Skeletal muscle satellite cell (primary cell): Measurements from ENCODE around the gene UACA.
"Not testable (repeated sequence)": the region's sequence is repeated elsewhere in the genome, so short reads cannot be mapped to it uniquely, and the experiment has no call there.

Source experiments
- H3K27me3 ChIP-seq: 2 replicates; pipeline ENCODE4 v1.7.0; 2013; ENCODE audit warnings: low read length; ENCODE audit not compliant: control insufficient read depth, insufficient read depth
- H3K36me3 ChIP-seq: 2 replicates; pipeline ENCODE4 v1.7.0; 2013; ENCODE audit warnings: mild to moderate bottlenecking, control low read depth, low read length; ENCODE audit not compliant: insufficient read depth
- H3K4me1 ChIP-seq: 2 replicates; pipeline ENCODE4 v1.7.0; 2013; ENCODE audit warnings: low read length; ENCODE audit not compliant: control insufficient read depth, insufficient read depth
- H3K4me2 ChIP-seq: 2 replicates; pipeline ENCODE4 v1.7.0; 2013; ENCODE audit warnings: mild to moderate bottlenecking, low read length
- H3K4me3 ChIP-seq: 2 replicates; pipeline ENCODE4 v1.7.0; 2013; ENCODE audit warnings: low read length
- H3K9ac ChIP-seq: 2 replicates; pipeline ENCODE4 v1.7.0; 2013; ENCODE audit warnings: mild to moderate bottlenecking, low read depth, low read length, moderate library complexity
- H3K9me3 ChIP-seq: replicated peaks from 2 replicates; pipeline ENCODE4 v1.7.0; 2013; ENCODE audit warnings: mild to moderate bottlenecking, control low read depth, low read length

UACA gene

GRCh38 chr15:70679919-70680231 lies 83.5 kb downstream of the UACA start:
- no peak overlapping the region for H3K9ac ChIP-seq
- no peak overlapping the region for H3K4me2 ChIP-seq
- H3K4me1 ChIP-seq: no peaks in the 10 kb centered on the region
- peaks cover 81% of the 10 kb centered on the region for H3K36me3 ChIP-seq
- no peaks in the 10 kb centered on the region for H3K9me3 ChIP-seq
- no peaks in the 10 kb centered on the region for H3K27me3 ChIP-seq
- H3K4me3 ChIP-seq: no peak overlapping the region

GRCh38 chr15:70672081-70672480 lies 91.3 kb downstream of the UACA start:
- H3K4me1 ChIP-seq: no peaks in the 10 kb centered on the region
- no peaks in the 10 kb centered on the region for H3K9me3 ChIP-seq
- no peak overlapping the region for H3K9ac ChIP-seq
- no peak overlapping the region for H3K4me2 ChIP-seq
- H3K27me3 ChIP-seq: no peaks in the 10 kb centered on the region
- peaks cover 78% of the 10 kb centered on the region for H3K36me3 ChIP-seq
- no peak overlapping the region for H3K4me3 ChIP-seq

GRCh38 chr15:70670680-70671079 lies 92.7 kb downstream of the UACA start:
- Histone ChIP-seq H3K9ac (no peak overlapping the region), H3K9me3 (no peaks in the 10 kb centered on the region), H3K36me3 (peaks cover 80% of the 10 kb centered on the region)

GRCh38 chr15:70669966-70670658 lies 93.2 kb downstream of the UACA start:
- H3K36me3 ChIP-seq: peaks cover 80% of the 10 kb centered on the region
- H3K9ac ChIP-seq: no peak overlapping the region
- H3K27me3 ChIP-seq: no peaks in the 10 kb centered on the region
- no peak overlapping the region for H3K4me2 ChIP-seq
- H3K9me3 ChIP-seq: no peaks in the 10 kb centered on the region
- no peak overlapping the region for H3K4me3 ChIP-seq
- H3K4me1 ChIP-seq: no peaks in the 10 kb centered on the region

More at GRCh38 chr15:70670680-70671079, 92.7 kb downstream of the UACA start:
- H3K4me1 ChIP-seq: no peaks in the 10 kb centered on the region
- H3K4me2 ChIP-seq: no peak overlapping the region
- H3K4me3 ChIP-seq: no peak overlapping the region
- no peaks in the 10 kb centered on the region for H3K27me3 ChIP-seq

GRCh38 chr15:70669006-70669602 lies 94.3 kb downstream of the UACA start:
- no peak overlapping the region for H3K4me2 ChIP-seq
- no peak overlapping the region for H3K4me3 ChIP-seq
- H3K9me3 ChIP-seq: no peaks in the 10 kb centered on the region
- H3K27me3 ChIP-seq: no peaks in the 10 kb centered on the region
- peaks cover 80% of the 10 kb centered on the region for H3K36me3 ChIP-seq
- no peaks in the 10 kb centered on the region for H3K4me1 ChIP-seq
- H3K9ac ChIP-seq: no peak overlapping the region

- H3K36me3 ChIP-seq: peaks cover 72% of the 10 kb centered on the region
- H3K27me3 ChIP-seq: no peaks in the 10 kb centered on the region
- H3K9ac ChIP-seq: no peak overlapping the region
These were observed 97.8 kb downstream of the UACA start for GRCh38 chr15:70665599-70665998.

GRCh38 chr15:70664494-70664893 lies 98.9 kb downstream of the UACA start:
- H3K9me3 ChIP-seq: no peaks in the 10 kb centered on the region
- no peak overlapping the region for H3K9ac ChIP-seq
- no peaks in the 10 kb centered on the region for H3K27me3 ChIP-seq
- H3K4me2 ChIP-seq: no peak overlapping the region
- H3K36me3 ChIP-seq: peaks cover 75% of the 10 kb centered on the region
- no peaks in the 10 kb centered on the region for H3K4me1 ChIP-seq
- no peak overlapping the region for H3K4me3 ChIP-seq

More at GRCh38 chr15:70665599-70665998, 97.8 kb downstream of the UACA start:
- no peaks in the 10 kb centered on the region for H3K4me1 ChIP-seq
- H3K9me3 ChIP-seq: no peaks in the 10 kb centered on the region
- no peak overlapping the region for H3K4me2 ChIP-seq
- no peak overlapping the region for H3K4me3 ChIP-seq

- not testable (repeated sequence) for H3K4me2 ChIP-seq, H3K9ac ChIP-seq, H3K27me3 ChIP-seq, H3K4me3 ChIP-seq, H3K4me1 ChIP-seq, H3K9me3 ChIP-seq
- H3K36me3 ChIP-seq: peaks cover 73% of the 10 kb centered on the region
These were observed 100.3 kb downstream of the UACA start for GRCh38 chr15:70663069-70663468.

GRCh38 chr15:70659662-70660061 lies 103.7 kb downstream of the UACA start:
- Histone ChIP-seq H3K4me2 (no peak overlapping the region), H3K9ac (no peak overlapping the region), H3K9me3 (no peaks in the 10 kb centered on the region), H3K4me1 (no peaks in the 10 kb centered on the region), H3K4me3 (no peak overlapping the region), H3K27me3 (no peaks in the 10 kb centered on the region), H3K36me3 (peaks cover 72% of the 10 kb centered on the region)

- H3K4me3 ChIP-seq: no peak overlapping the region
- H3K9me3 ChIP-seq: no peaks in the 10 kb centered on the region
- H3K4me1 ChIP-seq: no peaks in the 10 kb centered on the region
- H3K4me2 ChIP-seq: no peak overlapping the region
- H3K36me3 ChIP-seq: peaks cover 73% of the 10 kb centered on the region
- no peaks in the 10 kb centered on the region for H3K27me3 ChIP-seq
- H3K9ac ChIP-seq: no peak overlapping the region
These were observed 104.7 kb downstream of the UACA start for GRCh38 chr15:70658641-70659040.

GRCh38 chr15:70653426-70653825 lies 109.9 kb downstream of the UACA start:
- Histone ChIP-seq H3K4me3 (no peak overlapping the region), H3K4me2 (no peak overlapping the region), H3K36me3 (peaks cover 70% of the 10 kb centered on the region), H3K9me3 (no peaks in the 10 kb centered on the region), H3K4me1 (no peaks in the 10 kb centered on the region), H3K9ac (no peak overlapping the region), H3K27me3 (no peaks in the 10 kb centered on the region)

GRCh38 chr15:70652341-70652740 lies 111.0 kb downstream of the UACA start:
- Histone ChIP-seq H3K9ac (no peak overlapping the region), H3K36me3 (peaks cover 59% of the 10 kb centered on the region), H3K27me3 (no peaks in the 10 kb centered on the region), H3K4me3 (no peak overlapping the region), H3K4me1 (peaks cover 3% of the 10 kb centered on the region), H3K9me3 (no peaks in the 10 kb centered on the region), H3K4me2 (no peak overlapping the region)
